ENCODE data around the gene ELMO1.

ELMO1 gene

GRCh38 chr7:37093257-37093656 lies 355.4 kb downstream of the ELMO1 start:
- DNase-seq, result no peak

GRCh38 chr7:37092548-37092947 lies 356.1 kb downstream of the ELMO1 start:
- DNase-seq, result no peak

- DNase-seq, result no peak
These were observed 358.7 kb downstream of the ELMO1 start for GRCh38 chr7:37089972-37090371.

GRCh38 chr7:37085600-37085999 lies 363.1 kb downstream of the ELMO1 start:
- no peak for DNase-seq

- DNase-seq, result no peak
These were observed 364.4 kb downstream of the ELMO1 start for GRCh38 chr7:37084303-37084702.

GRCh38 chr7:37083311-37084096 lies 365.2 kb downstream of the ELMO1 start:
- DNase-seq, result peak in 2 of 14 donors; percentile 9 to 82

GRCh38 chr7:37081436-37081835 lies 367.2 kb downstream of the ELMO1 start:
- DNase-seq, result no peak

GRCh38 chr7:37079420-37079819 lies 369.2 kb downstream of the ELMO1 start:
- DNase-seq, result no peak

- no peak for DNase-seq
These were observed 372.0 kb downstream of the ELMO1 start for GRCh38 chr7:37076668-37077067.

GRCh38 chr7:37074370-37074769 lies 374.3 kb downstream of the ELMO1 start:
- no peak for DNase-seq

GRCh38 chr7:37071124-37071523 lies 377.5 kb downstream of the ELMO1 start:
- no peak for DNase-seq

- DNase-seq, result no peak
These were observed 378.2 kb downstream of the ELMO1 start for GRCh38 chr7:37070471-37070870.

GRCh38 chr7:37070031-37070430 lies 378.6 kb downstream of the ELMO1 start:
- no peak for DNase-seq

- DNase-seq, result no peak
These were observed 379.3 kb downstream of the ELMO1 start for GRCh38 chr7:37069336-37069735.

- no peak for DNase-seq
These were observed 379.8 kb downstream of the ELMO1 start for GRCh38 chr7:37068902-37069301.

GRCh38 chr7:37068038-37068437 lies 380.6 kb downstream of the ELMO1 start:
- no peak for DNase-seq

- DNase-seq, result no peak
These were observed 382.8 kb downstream of the ELMO1 start for GRCh38 chr7:37065779-37066271.

- no peak for DNase-seq
These were observed 386.2 kb downstream of the ELMO1 start for GRCh38 chr7:37062560-37062859.

GRCh38 chr7:37061849-37062559 lies 386.7 kb downstream of the ELMO1 start:
- DNase-seq, result no peak

- DNase-seq, result no peak
These were observed 392.3 kb downstream of the ELMO1 start for GRCh38 chr7:37056234-37056912.

GRCh38 chr7:37054624-37055241 lies 393.9 kb downstream of the ELMO1 start:
- no peak for DNase-seq

- DNase-seq, result no peak
These were observed 396.0 kb downstream of the ELMO1 start for GRCh38 chr7:37052705-37053104.

- no peak for DNase-seq
These were observed 397.9 kb downstream of the ELMO1 start for GRCh38 chr7:37050801-37051200.

Measured in C1 segment of cervical spinal cord (tissue), 14 donors.